Endothelial cell of umbilical vein (primary cell): ENCODE results near the gene GPX5. TPM values are rescaled to one million over a fixed set of nuclear protein-coding genes. Genes with fewer than 3 reads are reported as not detected.

ENCODE experiments used
- BruUV-seq: library from RNA; stranded (reverse); fragments of 400-500 nt; replicated peaks from 2 replicates; lab custom pipeline; 2021; lab: Mats Ljungman, UMichigan
- CTCF ChIA-PET: fragments of 300-600, 350-600 bp; sonication (Branson Sonifier 250); formaldehyde crosslinking; loops from one replicate; lab custom pipeline; 2021; ENCODE audit warnings: antibody characterized with exemption, inconsistent platforms; lab: Charles Lee
- POLR2A ChIA-PET: fragments of 300-600, 350-600 bp; sonication (Branson Sonifier 250); formaldehyde crosslinking; loops from one replicate; lab custom pipeline; 2021; ENCODE audit warnings: antibody characterized with exemption, inconsistent platforms; lab: Charles Lee
- DNase-seq: peaks from one replicate; pipeline ENCODE4 v3.0.0-alpha.2; 2011; ENCODE audit warnings: low read depth, low spot score
- FAIRE-seq: peaks from 2 replicates; lab custom pipeline; 2011; peaks lifted over from hg19 to GRCh38; lab: Jason Lieb, UNC
- H2AFZ ChIP-seq: 2 replicates; pipeline ENCODE4 v1.6.0; 2012; ENCODE audit warnings: low read depth, low read length, control low read depth, inconsistent platforms
- H3K27ac ChIP-seq: 2 replicates; pipeline ENCODE4 v1.5.1; 2011; ENCODE audit warnings: low read depth, mild to moderate bottlenecking, control low read depth, low read length, moderate library complexity; ENCODE audit not compliant: insufficient read depth
- H3K27me3 ChIP-seq, 2 experiments: 2 replicates each; pipeline versions ENCODE4 v1.6.0 to v1.6.1; 2011; ENCODE audit warnings: low read length in 2 of 2, mixed read lengths in 1 of 2; ENCODE audit not compliant: control insufficient read depth in 2 of 2, insufficient read depth in 2 of 2
- H3K36me3 ChIP-seq, 2 experiments: 2 replicates in 1 of 2; 3 replicates in 1 of 2; pipeline ENCODE4 v1.5.1; 2011; ENCODE audit warnings: low read length in 2 of 2, mild to moderate bottlenecking in 1 of 2, moderate library complexity in 1 of 2; ENCODE audit not compliant: control insufficient read depth in 2 of 2, insufficient read depth in 2 of 2; ENCODE audit errors: extremely low read depth in 1 of 2
- H3K4me1 ChIP-seq: 3 replicates; pipeline ENCODE4 v1.5.1; 2011; ENCODE audit warnings: mild to moderate bottlenecking, low read length; ENCODE audit not compliant: control insufficient read depth, insufficient read depth; ENCODE audit errors: extremely low read depth
- H3K4me2 ChIP-seq: 2 replicates; pipeline ENCODE4 v1.6.1; 2011; ENCODE audit warnings: low read length, control low read depth, mixed read lengths; ENCODE audit not compliant: insufficient read depth
- H3K4me3 ChIP-seq, 3 experiments: fragments of 200-600 bp in 1 of 3; sonication (generic), shearing (Covaris generic) in 1 of 3; replicated peaks in 1 of 3; 2 replicates each; pipeline ENCODE4 v1.5.1; 2011 to 2016; ENCODE audit warnings: control low read depth in 3 of 3, low read length in 3 of 3, mild to moderate bottlenecking in 2 of 3, inconsistent platforms in 1 of 3, low read depth in 1 of 3, moderate library complexity in 1 of 3; ENCODE audit not compliant: insufficient read depth in 1 of 3
- H3K79me2 ChIP-seq: 2 replicates; pipeline ENCODE4 v1.6.0; 2012; ENCODE audit warnings: low read length, inconsistent platforms; ENCODE audit not compliant: control insufficient read depth, insufficient read depth
- H3K9ac ChIP-seq: replicated peaks from 2 replicates; pipeline ENCODE3; 2011; ENCODE audit warnings: low read length, control low read depth; ENCODE audit not compliant: insufficient read depth; ENCODE audit errors: extremely low read depth
- H3K9me1 ChIP-seq: replicated peaks from 3 replicates; pipeline ENCODE4 v1.6.0; 2011; ENCODE audit warnings: mild to moderate bottlenecking, low read length; ENCODE audit not compliant: control insufficient read depth, insufficient read depth; ENCODE audit errors: extremely low read depth
- H3K9me3 ChIP-seq: replicated peaks from 2 replicates; pipeline ENCODE4 v1.5.1; 2012; ENCODE audit warnings: low read length, inconsistent platforms; ENCODE audit not compliant: control insufficient read depth, insufficient read depth
- H4K20me1 ChIP-seq: replicated peaks from 2 replicates; pipeline ENCODE3; 2011; ENCODE audit warnings: mild to moderate bottlenecking, low read length; ENCODE audit not compliant: control insufficient read depth, insufficient read depth; ENCODE audit errors: extremely low read depth
- EZH2 ChIP-seq: IDR thresholded peaks from 2 replicates; pipeline ENCODE4 v1.6.1; 2012; ENCODE audit warnings: borderline replicate concordance, low read depth, mild to moderate bottlenecking, moderate library complexity, low read length, inconsistent platforms; ENCODE audit not compliant: severe bottlenecking
- FOS ChIP-seq: IDR thresholded peaks from 2 replicates; pipeline ENCODE4 v1.6.1; 2011; ENCODE audit warnings: mild to moderate bottlenecking, low read length, moderate library complexity, borderline replicate concordance; ENCODE audit not compliant: insufficient read depth
- GATA2 ChIP-seq: IDR thresholded peaks from 2 replicates; pipeline ENCODE4 v1.7.0; 2011; ENCODE audit warnings: low read depth, mild to moderate bottlenecking, moderate library complexity, mixed read lengths, low read length; ENCODE audit not compliant: insufficient read length, insufficient read depth
- JUN ChIP-seq: IDR thresholded peaks from 2 replicates; pipeline ENCODE4 v1.6.1; 2011; ENCODE audit warnings: borderline replicate concordance, low read depth; ENCODE audit not compliant: insufficient read length, insufficient read depth
- MYC ChIP-seq: IDR thresholded peaks from one replicate; pipeline ENCODE4 v1.6.1; 2011; ENCODE audit warnings: mild to moderate bottlenecking, low read depth, low read length
- POLR2A ChIP-seq: IDR thresholded peaks from 2 replicates; pipeline ENCODE4 v1.6.1; 2012; ENCODE audit warnings: low read depth, mild to moderate bottlenecking, control low read depth, low read length
- POLR2AphosphoS5 ChIP-seq: IDR thresholded peaks from 2 replicates; pipeline ENCODE4 v1.6.1; 2012; ENCODE audit warnings: low read depth, mild to moderate bottlenecking, control low read depth, low read length, moderate library complexity; ENCODE audit not compliant: insufficient read depth
- dilution Hi-C: fragments of 300-500 bp; cut with MboI; formaldehyde crosslinking; loops from one replicate; pipeline ENCODE4 v1.15.0; 2019; ENCODE audit warnings: low sequenced_read_pairs; ENCODE audit not compliant: extremely low pct_ligation_motif_present
- intact Hi-C: fragments of 100-400 bp; cut with micrococcal nuclease; formaldehyde crosslinking; loops from one replicate; pipeline ENCODE4 v1.10.0; 2022
- polyA plus RNA-seq, 4 experiments: library from polyadenylated mRNA; depleted of rRNA in 3 of 4; stranded (reverse) in 3 of 4; unstranded in 1 of 4; fragments of >200 nt; gene quantifications; 2 replicates each; pipeline versions ENCODE4 v1.2.1 to v1.2.3, GENCODE V29; 2011 to 2012; ENCODE audit warnings: missing spikeins in 1 of 4
- total RNA-seq: library from RNA; stranded (reverse); gene quantifications from 2 replicates; pipeline ENCODE4 v1.2.3, GENCODE V29; 2021
- TF ChIP-seq, protein P1 (sequence below), 2 donors: IDR thresholded peaks; 1 replicate in 1 of 2; 2 replicates in 1 of 2; pipeline ENCODE4 v1.5.1; 2011; ENCODE audit warnings: low read length in 2 of 2, mild to moderate bottlenecking in 2 of 2, moderate library complexity in 2 of 2, control low read depth in 1 of 2, inconsistent platforms in 1 of 2, low read depth in 1 of 2; ENCODE audit not compliant: insufficient read depth in 1 of 2; ENCODE audit errors: extremely low read depth in 1 of 2
- TF ChIP-seq, protein P2 (sequence below): IDR thresholded peaks from 2 replicates; pipeline ENCODE4 v1.6.1; 2011; ENCODE audit not compliant: insufficient read depth, insufficient read length

Gene GPX5
- total and polyA plus RNA-seq, 2 donors (not counting 3 experiments of a cell fraction or from before 2014, with no cell fraction given), result not detected

DNA sequence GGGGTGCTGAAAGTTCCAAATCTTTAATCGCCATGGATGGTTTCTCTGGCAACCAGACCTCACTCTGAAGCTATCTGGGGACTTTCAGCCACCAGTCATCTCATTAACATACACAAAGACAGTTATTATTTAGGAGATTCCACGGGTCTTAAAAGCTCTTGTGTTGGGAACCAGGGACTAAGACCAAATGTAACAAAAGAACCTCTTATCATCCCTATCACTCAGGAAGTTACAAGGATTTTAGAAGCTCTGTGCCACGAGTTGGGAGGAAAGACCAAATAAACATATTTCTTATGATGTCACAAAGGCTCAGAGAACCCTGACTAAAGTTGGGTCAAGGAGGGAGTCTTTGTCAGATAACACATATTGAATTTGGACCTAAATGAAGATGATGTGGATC lies 27.8 kb upstream of the GPX5 start:
- BruUV-seq, result no TSS peak
- Histone ChIP-seq H3K36me3 (no peaks in the 10 kb centered on the region), H3K9me3 (no peaks in the 10 kb centered on the region), H3K4me1 (no peaks in the 10 kb centered on the region), H4K20me1 (no peaks in the 10 kb centered on the region), H2AFZ (no peak overlapping the region), H3K4me3 (no peak overlapping the region), H3K4me2 (no peak overlapping the region), H3K79me2 (no peaks in the 10 kb centered on the region), H3K27ac (no peak overlapping the region), H3K27me3 (peaks cover 1 to 4% of the 10 kb centered on the region in 2 experiments), H3K9ac (no peak overlapping the region), H3K9me1 (no peaks in the 10 kb centered on the region)
- DNase-seq (no peak), FAIRE-seq (no peak)
- dilution Hi-C loops, result no loop called here
- intact Hi-C loops, result no loop called here
- POLR2A ChIA-PET, result no interaction called here
- CTCF ChIA-PET, result interaction anchor here (1.3 kb wide), 1 partner anchor 10 kb away, joined by 3 read pairs; no protein-coding TSS in a partner anchor
- TF ChIP-seq, protein P1, sequence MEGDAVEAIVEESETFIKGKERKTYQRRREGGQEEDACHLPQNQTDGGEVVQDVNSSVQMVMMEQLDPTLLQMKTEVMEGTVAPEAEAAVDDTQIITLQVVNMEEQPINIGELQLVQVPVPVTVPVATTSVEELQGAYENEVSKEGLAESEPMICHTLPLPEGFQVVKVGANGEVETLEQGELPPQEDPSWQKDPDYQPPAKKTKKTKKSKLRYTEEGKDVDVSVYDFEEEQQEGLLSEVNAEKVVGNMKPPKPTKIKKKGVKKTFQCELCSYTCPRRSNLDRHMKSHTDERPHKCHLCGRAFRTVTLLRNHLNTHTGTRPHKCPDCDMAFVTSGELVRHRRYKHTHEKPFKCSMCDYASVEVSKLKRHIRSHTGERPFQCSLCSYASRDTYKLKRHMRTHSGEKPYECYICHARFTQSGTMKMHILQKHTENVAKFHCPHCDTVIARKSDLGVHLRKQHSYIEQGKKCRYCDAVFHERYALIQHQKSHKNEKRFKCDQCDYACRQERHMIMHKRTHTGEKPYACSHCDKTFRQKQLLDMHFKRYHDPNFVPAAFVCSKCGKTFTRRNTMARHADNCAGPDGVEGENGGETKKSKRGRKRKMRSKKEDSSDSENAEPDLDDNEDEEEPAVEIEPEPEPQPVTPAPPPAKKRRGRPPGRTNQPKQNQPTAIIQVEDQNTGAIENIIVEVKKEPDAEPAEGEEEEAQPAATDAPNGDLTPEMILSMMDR (IDR thresholded peaks at IDR 0.05; ENCODE audit: extremely low read depth in 1 of 2, insufficient read depth in 1 of 2, low read depth in 1 of 2, low read length in 2 of 2), result no peak
- TF ChIP-seq POLR2A (no peak), FOS (no peak)
- TF ChIP-seq, protein P2, sequence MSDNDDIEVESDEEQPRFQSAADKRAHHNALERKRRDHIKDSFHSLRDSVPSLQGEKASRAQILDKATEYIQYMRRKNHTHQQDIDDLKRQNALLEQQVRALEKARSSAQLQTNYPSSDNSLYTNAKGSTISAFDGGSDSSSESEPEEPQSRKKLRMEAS, result no peak

DNA sequence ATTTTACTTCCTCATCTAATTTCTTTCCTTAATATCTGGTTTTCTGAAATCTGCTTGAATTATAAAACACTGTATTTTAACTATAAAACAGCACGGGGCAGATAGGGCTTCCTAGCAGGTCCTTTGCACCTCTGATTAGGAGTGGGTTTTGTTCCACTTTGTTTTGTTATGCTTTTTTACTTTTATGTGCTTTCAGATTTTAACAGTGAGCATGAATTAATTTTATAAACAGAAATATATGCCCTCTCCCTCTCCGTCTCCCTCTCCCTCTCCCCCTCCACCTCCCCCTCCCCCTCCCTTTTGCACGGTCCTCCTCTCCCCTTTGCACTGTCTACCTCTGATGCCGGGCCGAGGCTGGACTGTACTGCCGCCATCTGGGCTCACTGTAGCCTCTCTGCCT lies 24.4 kb upstream of the GPX5 start:
- Histone ChIP-seq H3K4me1 (no peaks in the 10 kb centered on the region), H3K9me1 (no peaks in the 10 kb centered on the region), H3K9me3 (no peaks in the 10 kb centered on the region), H3K36me3 (no peaks in the 10 kb centered on the region), H3K9ac (no peak overlapping the region), H3K4me2 (no peak overlapping the region), H4K20me1 (no peaks in the 10 kb centered on the region), H3K4me3 (no peak overlapping the region), H3K79me2 (no peaks in the 10 kb centered on the region), H3K27me3 (peaks cover 0 to 1% of the 10 kb centered on the region in 2 experiments), H2AFZ (no peak overlapping the region), H3K27ac (no peak overlapping the region)
- intact Hi-C loops (no loop called here), dilution Hi-C loops (no loop called here)
- FAIRE-seq (no peak), DNase-seq (no peak)
- ChIA-PET CTCF (no interaction called here), POLR2A (no interaction called here)
- no TSS peak for BruUV-seq
- no peak for TF ChIP-seq EZH2
- no peak for TF ChIP-seq JUN
- TF ChIP-seq POLR2A, result no peak
- no peak for TF ChIP-seq GATA2
- TF ChIP-seq, protein P1 (IDR thresholded peaks at IDR 0.05; ENCODE audit: extremely low read depth in 1 of 2, insufficient read depth in 1 of 2, low read depth in 1 of 2, low read length in 2 of 2), result no peak
- TF ChIP-seq FOS, result no peak
- no peak for TF ChIP-seq POLR2AphosphoS5
- TF ChIP-seq MYC, result no peak
- TF ChIP-seq, protein P2, result no peak
